HEK293 (cell line): ENCODE data around the gene PTPRF.

Experiments
- CTCF ChIA-PET: fragments of 350-600 bp; formaldehyde crosslinking; extraction: SDS; loops from one replicate; lab custom pipeline; 2021; ENCODE audit warnings: antibody characterized with exemption; lab: Yijun Ruan, JAX
- POLR2A ChIA-PET: fragments of 300-600 bp; formaldehyde crosslinking; extraction: SDS; loops from one replicate; lab custom pipeline; 2020; ENCODE audit warnings: antibody characterized with exemption, inconsistent platforms; lab: Yijun Ruan, JAX
- H3K27ac ChIP-seq: fragments of 200-500 bp; sonication (Bioruptor generic); 2 replicates; pipeline ENCODE4 v1.5.1; 2014; ENCODE audit warnings: low read depth, low read length, control low read depth, inconsistent platforms; ENCODE audit errors: extremely low read depth
- H3K36me3 ChIP-seq, 2 experiments: fragments of 200-500 bp in 1 of 2; sonication (Bioruptor generic) in 1 of 2; 1 replicate in 1 of 2; 2 replicates in 1 of 2; pipeline ENCODE4 v1.5.1; 2014 to 2017; ENCODE audit warnings: inconsistent platforms in 2 of 2, low read length in 2 of 2; ENCODE audit not compliant: control insufficient read depth in 2 of 2, insufficient read depth in 1 of 2
- H3K4me1 ChIP-seq: fragments of 200-500 bp; sonication (Bioruptor generic); 2 replicates; pipeline ENCODE4 v1.5.1; 2014; ENCODE audit warnings: mild to moderate bottlenecking, low read length, inconsistent platforms; ENCODE audit not compliant: control insufficient read depth, insufficient read depth
- H3K4me3 ChIP-seq: 2 replicates; pipeline ENCODE4 v1.5.1; 2011; ENCODE audit warnings: low read depth, mild to moderate bottlenecking, control low read depth, low read length, moderate library complexity
- H3K9me3 ChIP-seq: fragments of 200-500 bp; sonication (Bioruptor generic); 2 replicates; pipeline ENCODE4 v1.5.1; 2014; ENCODE audit warnings: low read depth, low read length, inconsistent platforms; ENCODE audit not compliant: control insufficient read depth, insufficient read depth
- EGR2 ChIP-seq: fragments of 450-650 bp; formaldehyde crosslinking; IDR thresholded peaks from 2 replicates; pipeline ENCODE4 v1.5.1; 2016; ENCODE audit warnings: low read depth, missing biosample characterization, missing genetic modification characterization
- GFI1B ChIP-seq: fragments of 450-650 bp; formaldehyde crosslinking; IDR thresholded peaks from 2 replicates; pipeline ENCODE4 v1.5.1; 2016; ENCODE audit warnings: missing biosample characterization, missing genetic modification characterization
- GLIS1 ChIP-seq: fragments of 450-650 bp; formaldehyde crosslinking; IDR thresholded peaks from 2 replicates; pipeline ENCODE4 v1.5.1; 2016; ENCODE audit warnings: missing biosample characterization, missing genetic modification characterization
- GLIS2 ChIP-seq: fragments of 450-650 bp; formaldehyde crosslinking; IDR thresholded peaks from 2 replicates; pipeline ENCODE4 v1.5.1; 2016; ENCODE audit warnings: missing biosample characterization, missing genetic modification characterization
- HIC1 ChIP-seq: fragments of 450-650 bp; formaldehyde crosslinking; IDR thresholded peaks from 2 replicates; pipeline ENCODE4 v1.5.1; 2016; ENCODE audit warnings: missing biosample characterization, missing genetic modification characterization
- HOXA7 ChIP-seq: sonication (generic); formaldehyde crosslinking; IDR thresholded peaks from 2 replicates; pipeline ENCODE4 v1.8.1; 2022; ENCODE audit warnings: missing genetic modification reagents, borderline replicate concordance
- HOXD13 ChIP-seq: sonication (generic); formaldehyde crosslinking; IDR thresholded peaks from 2 replicates; pipeline ENCODE4 v1.8.0; 2022; ENCODE audit warnings: missing genetic modification reagents, borderline replicate concordance
- KLF1 ChIP-seq: fragments of 450-650 bp; formaldehyde crosslinking; IDR thresholded peaks from 2 replicates; pipeline ENCODE4 v1.5.1; 2016; ENCODE audit warnings: missing biosample characterization, missing genetic modification characterization
- OVOL3 ChIP-seq: fragments of 450-650 bp; formaldehyde crosslinking; IDR thresholded peaks from 2 replicates; pipeline ENCODE4 v1.5.1; 2016; ENCODE audit warnings: missing biosample characterization, missing genetic modification characterization
- PRDM4 ChIP-seq: fragments of 450-650 bp; formaldehyde crosslinking; IDR thresholded peaks from 2 replicates; pipeline ENCODE4 v1.5.1; 2017; ENCODE audit warnings: missing biosample characterization, missing genetic modification characterization
- TCF7L2 ChIP-seq: IDR thresholded peaks from 2 replicates; pipeline ENCODE4 v1.6.1; 2011; ENCODE audit warnings: low read depth, mild to moderate bottlenecking, inconsistent platforms, low read length, moderate library complexity, borderline replicate concordance
- WT1 ChIP-seq: fragments of 450-650 bp; formaldehyde crosslinking; IDR thresholded peaks from 2 replicates; pipeline ENCODE4 v1.5.1; 2016; ENCODE audit warnings: missing biosample characterization, missing genetic modification characterization
- ZBTB1 ChIP-seq: fragments of 450-650 bp; formaldehyde crosslinking; IDR thresholded peaks from 2 replicates; pipeline ENCODE4 v1.5.1; 2016; ENCODE audit warnings: missing biosample characterization, missing genetic modification characterization
- ZBTB21 ChIP-seq: fragments of 450-650 bp; formaldehyde crosslinking; IDR thresholded peaks from 2 replicates; pipeline ENCODE4 v1.5.1; 2017; ENCODE audit warnings: missing biosample characterization, missing genetic modification characterization
- ZFHX2 ChIP-seq: fragments of 450-650 bp; formaldehyde crosslinking; conservative IDR thresholded peaks from 2 replicates; pipeline ENCODE4 v1.5.1; 2016; ENCODE audit warnings: missing biosample characterization, missing genetic modification characterization
- ZFP37 ChIP-seq: fragments of 450-650 bp; formaldehyde crosslinking; IDR thresholded peaks from 2 replicates; pipeline ENCODE4 v1.5.1; 2016; ENCODE audit warnings: missing biosample characterization, missing genetic modification characterization
- ZFP41 ChIP-seq: fragments of 450-650 bp; formaldehyde crosslinking; IDR thresholded peaks from 2 replicates; pipeline ENCODE4 v1.5.1; 2016; ENCODE audit warnings: missing biosample characterization, missing genetic modification characterization, borderline replicate concordance
- ZFP69B ChIP-seq: fragments of 450-650 bp; formaldehyde crosslinking; IDR thresholded peaks from 2 replicates; pipeline ENCODE4 v1.5.1; 2016; ENCODE audit warnings: missing biosample characterization, missing genetic modification characterization
- ZNF174 ChIP-seq: fragments of 450-650 bp; formaldehyde crosslinking; IDR thresholded peaks from 2 replicates; pipeline ENCODE4 v1.5.0; 2017; ENCODE audit warnings: missing biosample characterization, mild to moderate bottlenecking, missing genetic modification characterization
- ZNF19 ChIP-seq: fragments of 450-650 bp; formaldehyde crosslinking; IDR thresholded peaks from 2 replicates; pipeline ENCODE4; 2016; ENCODE audit warnings: missing biosample characterization, missing genetic modification characterization, low read depth
- ZNF239 ChIP-seq: fragments of 450-650 bp; formaldehyde crosslinking; IDR thresholded peaks from 2 replicates; pipeline ENCODE4 v1.5.1; 2016; ENCODE audit warnings: missing biosample characterization, missing genetic modification characterization
- ZNF24 ChIP-seq: fragments of 450-650 bp; formaldehyde crosslinking; IDR thresholded peaks from 2 replicates; pipeline ENCODE4 v1.5.1; 2016; ENCODE audit warnings: missing biosample characterization, missing genetic modification characterization
- ZNF335 ChIP-seq: fragments of 450-650 bp; formaldehyde crosslinking; conservative IDR thresholded peaks from 2 replicates; pipeline ENCODE4 v1.5.1; 2016; ENCODE audit warnings: missing biosample characterization, missing genetic modification characterization
- ZNF350 ChIP-seq: fragments of 450-650 bp; formaldehyde crosslinking; IDR thresholded peaks from 2 replicates; pipeline ENCODE4 v1.5.0; 2017; ENCODE audit warnings: missing biosample characterization, mild to moderate bottlenecking, missing genetic modification characterization
- ZNF404 ChIP-seq: fragments of 450-650 bp; formaldehyde crosslinking; IDR thresholded peaks from 2 replicates; pipeline ENCODE4 v1.5.1; 2017; ENCODE audit warnings: missing biosample characterization, missing genetic modification characterization
- ZNF544 ChIP-seq: fragments of 450-650 bp; formaldehyde crosslinking; IDR thresholded peaks from 2 replicates; pipeline ENCODE4 v1.5.0; 2017; ENCODE audit warnings: missing biosample characterization, missing genetic modification characterization
- ZNF561 ChIP-seq: fragments of 450-650 bp; IDR thresholded peaks from 2 replicates; pipeline ENCODE4 v1.5.1; 2018; ENCODE audit warnings: missing biosample characterization, missing genetic modification characterization, borderline replicate concordance
- ZNF624 ChIP-seq: fragments of 450-650 bp; formaldehyde crosslinking; IDR thresholded peaks from 2 replicates; pipeline ENCODE4 v1.5.1; 2017; ENCODE audit warnings: missing biosample characterization, missing genetic modification characterization
- ZNF626 ChIP-seq: fragments of 450-650 bp; sonication (Bioruptor Pico); formaldehyde crosslinking; IDR thresholded peaks from 2 replicates; pipeline ENCODE4 v1.5.1; 2018; ENCODE audit warnings: missing biosample characterization, missing genetic modification characterization, inconsistent platforms
- ZNF629 ChIP-seq: fragments of 450-650 bp; formaldehyde crosslinking; IDR thresholded peaks from 2 replicates; pipeline ENCODE4 v1.5.1; 2017; ENCODE audit warnings: missing biosample characterization, missing genetic modification characterization
- ZNF654 ChIP-seq: fragments of 450-650 bp; formaldehyde crosslinking; IDR thresholded peaks from 2 replicates; pipeline ENCODE4 v1.5.1; 2016; ENCODE audit warnings: low read depth, missing biosample characterization, missing genetic modification characterization
- ZNF670 ChIP-seq: fragments of 450-650 bp; formaldehyde crosslinking; IDR thresholded peaks from 2 replicates; pipeline ENCODE4 v1.5.1; 2016; ENCODE audit warnings: missing biosample characterization, missing genetic modification characterization, low read depth
- ZNF768 ChIP-seq: fragments of 450-650 bp; formaldehyde crosslinking; IDR thresholded peaks from 2 replicates; pipeline ENCODE4 v1.5.1; 2018; ENCODE audit warnings: missing biosample characterization, mild to moderate bottlenecking, missing genetic modification characterization
- TF ChIP-seq, protein P1 (sequence below): fragments of 450-650 bp; formaldehyde crosslinking; IDR thresholded peaks from 2 replicates; pipeline ENCODE4 v1.5.1; 2017; ENCODE audit warnings: missing biosample characterization, missing genetic modification characterization

The PTPRF gene

GRCh38 chr1:43548285-43549271, 17.9 kb downstream of the PTPRF start:
- H3K4me1 ChIP-seq = peaks cover 5% of the 10 kb centered on the region; the same call in 1 of the 2 replicates
- H3K27ac ChIP-seq = no peak overlapping the region
- ChIA-PET POLR2A (interaction anchor here (1.9 to 3.0 kb wide), 2 partner anchors 15 to 102 kb away, joined by 7 to 15 read pairs; partner anchors contain the start of gene KDM4A), CTCF (interaction anchor here (0.9 to 1.0 kb wide), 2 partner anchors 10 to 18 kb away, joined by 3 read pairs; partner anchors contain the start of gene PTPRF)
- H3K4me3 ChIP-seq = no peak overlapping the region
- no peaks in the 10 kb centered on the region for H3K9me3 ChIP-seq
- peaks cover 0 to 59% of the 10 kb centered on the region in 2 experiments; a peak in 2 of 3 replicates for H3K36me3 ChIP-seq
- TF ChIP-seq PRDM4 (no peak), ZNF24 (tag by site-specific recombination) (no peak), EGR2 (tag by site-specific recombination) (peak; percentile 82), ZNF670 (tag by site-specific recombination) (no peak), GLIS1 (tag by site-specific recombination) (peak; percentile 55), HOXA7 (CRISPR knock-in tag) (no peak), ZNF654 (tag by site-specific recombination) (no peak), OVOL3 (tag by site-specific recombination) (no peak), TCF7L2 (no peak), ZNF404 (tag by site-specific recombination) (no peak), ZNF626 (tag by site-specific recombination) (no peak), ZNF174 (tag by site-specific recombination) (no peak), GFI1B (tag by site-specific recombination) (no peak), ZNF768 (tag by site-specific recombination) (no peak), ZFP41 (tag by site-specific recombination) (no peak), ZBTB21 (tag by site-specific recombination) (no peak), WT1 (no peak), ZNF350 (tag by site-specific recombination) (no peak), ZBTB1 (no peak), ZNF544 (tag by site-specific recombination) (no peak), ZNF624 (no peak), HIC1 (tag by site-specific recombination) (no peak), HOXD13 (no peak), ZFP37 (no peak), ZFP69B (tag by site-specific recombination) (no peak), ZNF335 (tag by site-specific recombination) (no peak), ZNF239 (tag by site-specific recombination) (no peak), ZFHX2 (peak; percentile 81), ZNF561 (tag by site-specific recombination) (no peak), GLIS2 (tag by site-specific recombination) (0 out of 2 replicates have a peak, but pooled peaks have one; percentile 27), KLF1 (no peak), ZNF19 (tag by site-specific recombination) (no peak), ZNF629 (tag by site-specific recombination) (no peak)
- TF ChIP-seq, protein P1, sequence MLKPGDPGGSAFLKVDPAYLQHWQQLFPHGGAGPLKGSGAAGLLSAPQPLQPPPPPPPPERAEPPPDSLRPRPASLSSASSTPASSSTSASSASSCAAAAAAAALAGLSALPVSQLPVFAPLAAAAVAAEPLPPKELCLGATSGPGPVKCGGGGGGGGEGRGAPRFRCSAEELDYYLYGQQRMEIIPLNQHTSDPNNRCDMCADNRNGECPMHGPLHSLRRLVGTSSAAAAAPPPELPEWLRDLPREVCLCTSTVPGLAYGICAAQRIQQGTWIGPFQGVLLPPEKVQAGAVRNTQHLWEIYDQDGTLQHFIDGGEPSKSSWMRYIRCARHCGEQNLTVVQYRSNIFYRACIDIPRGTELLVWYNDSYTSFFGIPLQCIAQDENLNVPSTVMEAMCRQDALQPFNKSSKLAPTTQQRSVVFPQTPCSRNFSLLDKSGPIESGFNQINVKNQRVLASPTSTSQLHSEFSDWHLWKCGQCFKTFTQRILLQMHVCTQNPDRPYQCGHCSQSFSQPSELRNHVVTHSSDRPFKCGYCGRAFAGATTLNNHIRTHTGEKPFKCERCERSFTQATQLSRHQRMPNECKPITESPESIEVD = no peak
